ENCODE measurements around the gene CHKB. TPM values are rescaled to one million over a fixed set of nuclear protein-coding genes. Genes with fewer than 3 reads are reported as not detected.

The CHKB gene
- total RNA-seq, 2 experiments from 2014 or later = 55.6 to 60.3 TPM

DNA sequence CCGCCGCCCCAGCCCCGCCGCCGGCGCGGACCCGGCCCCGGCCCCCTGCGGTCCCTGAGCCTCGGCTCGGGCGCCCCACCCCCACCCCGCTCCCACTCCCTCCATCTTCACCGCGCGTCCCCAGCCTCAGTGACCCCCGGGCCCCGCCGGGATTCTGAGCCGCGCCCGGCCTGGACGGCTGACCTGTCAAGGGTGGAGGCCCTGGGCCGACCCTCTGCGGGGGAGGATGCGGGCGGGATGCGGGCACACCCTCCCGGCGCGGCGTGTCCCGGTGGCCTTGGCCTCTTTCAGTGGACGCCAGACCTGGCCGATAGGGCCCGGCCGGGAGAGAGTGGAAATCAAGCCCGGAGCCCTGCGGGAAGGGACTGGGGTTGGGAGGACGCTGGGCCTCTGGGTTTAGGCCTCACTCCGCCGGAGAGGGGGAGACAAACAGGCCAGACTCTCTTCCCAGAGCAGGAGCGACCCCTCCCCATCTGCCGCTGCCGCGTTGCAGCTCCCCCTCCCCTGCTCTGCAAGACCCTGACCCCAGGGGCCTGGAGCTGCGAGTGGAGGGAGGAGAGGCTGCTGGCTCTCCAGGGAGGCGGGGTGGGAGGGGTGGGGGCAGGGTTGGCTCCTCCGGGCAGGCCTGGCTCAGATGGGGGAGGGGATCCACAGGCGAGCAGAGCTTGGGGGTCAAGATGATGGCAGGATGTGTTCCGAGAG is 18.5 kb upstream of the CHKB start:
- POLR2A ChIA-PET = interaction anchor here (1.4 kb wide), 1 partner anchor 37 kb away, joined by 5 read pairs; the partner anchor contains the start of gene SYCE3
- no peak for DNase-seq
- Mint-ChIP-seq H3K36me3 (ENCODE audit: low read depth) (peaks cover 5% of the 10 kb centered on the region), H3K4me3 (peak overlapping the region; percentile 47), H3K4me1 (ENCODE audit: low read depth) (peaks cover 6% of the 10 kb centered on the region), H3K27ac (no peak overlapping the region), H3K27me3 (peaks cover 33% of the 10 kb centered on the region), H3K9me3 (no peaks in the 10 kb centered on the region)
- ATAC-seq = no peak
- TF ChIP-seq, protein P1, sequence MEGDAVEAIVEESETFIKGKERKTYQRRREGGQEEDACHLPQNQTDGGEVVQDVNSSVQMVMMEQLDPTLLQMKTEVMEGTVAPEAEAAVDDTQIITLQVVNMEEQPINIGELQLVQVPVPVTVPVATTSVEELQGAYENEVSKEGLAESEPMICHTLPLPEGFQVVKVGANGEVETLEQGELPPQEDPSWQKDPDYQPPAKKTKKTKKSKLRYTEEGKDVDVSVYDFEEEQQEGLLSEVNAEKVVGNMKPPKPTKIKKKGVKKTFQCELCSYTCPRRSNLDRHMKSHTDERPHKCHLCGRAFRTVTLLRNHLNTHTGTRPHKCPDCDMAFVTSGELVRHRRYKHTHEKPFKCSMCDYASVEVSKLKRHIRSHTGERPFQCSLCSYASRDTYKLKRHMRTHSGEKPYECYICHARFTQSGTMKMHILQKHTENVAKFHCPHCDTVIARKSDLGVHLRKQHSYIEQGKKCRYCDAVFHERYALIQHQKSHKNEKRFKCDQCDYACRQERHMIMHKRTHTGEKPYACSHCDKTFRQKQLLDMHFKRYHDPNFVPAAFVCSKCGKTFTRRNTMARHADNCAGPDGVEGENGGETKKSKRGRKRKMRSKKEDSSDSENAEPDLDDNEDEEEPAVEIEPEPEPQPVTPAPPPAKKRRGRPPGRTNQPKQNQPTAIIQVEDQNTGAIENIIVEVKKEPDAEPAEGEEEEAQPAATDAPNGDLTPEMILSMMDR (IDR thresholded peaks at IDR 0.05) = no peak
- CTCF ChIA-PET = interaction anchor here (1.0 to 1.6 kb wide), 2 partner anchors 20 to 75 kb away, joined by 3 to 5 read pairs; partner anchors contain the start of gene SCO2
- intact Hi-C loops (cut with micrococcal nuclease) = no loop called here

DNA sequence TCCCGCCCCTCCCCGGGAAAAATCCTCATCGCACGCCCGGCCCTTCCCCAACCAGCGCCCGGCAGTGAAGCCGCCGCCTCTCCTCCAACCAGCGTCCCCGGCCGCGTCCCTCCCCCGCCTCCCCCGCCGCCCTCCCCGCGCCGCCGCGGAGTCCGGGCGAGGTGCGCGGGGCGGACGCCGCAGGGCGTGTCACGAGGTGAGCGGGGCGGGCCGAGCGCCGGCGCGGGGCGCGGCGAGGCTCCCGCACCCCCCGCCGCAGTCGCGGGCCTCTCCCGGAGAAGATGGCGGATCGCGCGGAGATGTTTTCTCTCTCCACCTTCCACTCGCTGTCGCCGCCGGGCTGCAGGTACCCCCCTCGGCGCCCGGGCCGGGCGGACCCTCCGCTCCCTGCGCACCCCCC is 17.9 kb upstream of the CHKB start, which contains the start of gene MAPK8IP2:
Gene MAPK8IP2, plus strand, starts transcription at position 256 of the 400 bp plus-strand sequence. Its CDS starts 26 bp downstream, at position 282.
- POLR2A ChIA-PET = no interaction called here
- DNase-seq (no peak), ATAC-seq (peak; percentile 15)
- Mint-ChIP-seq H3K9me3 (no peaks in the 10 kb centered on the region), H3K4me1 (ENCODE audit: low read depth) (peaks cover 6% of the 10 kb centered on the region), H3K27ac (no peak within 1 kb of the TSS), H3K27me3 (peaks cover 29% of the 10 kb centered on the region), H3K4me3 (peak within 1 kb of the TSS; percentile 47), H3K36me3 (ENCODE audit: low read depth) (peaks cover 5% of the 10 kb centered on the region)
- intact Hi-C loops (cut with micrococcal nuclease) = no loop called here
- CTCF ChIA-PET = no interaction called here
- TF ChIP-seq, protein P1 (IDR thresholded peaks at IDR 0.05) = no peak

DNA sequence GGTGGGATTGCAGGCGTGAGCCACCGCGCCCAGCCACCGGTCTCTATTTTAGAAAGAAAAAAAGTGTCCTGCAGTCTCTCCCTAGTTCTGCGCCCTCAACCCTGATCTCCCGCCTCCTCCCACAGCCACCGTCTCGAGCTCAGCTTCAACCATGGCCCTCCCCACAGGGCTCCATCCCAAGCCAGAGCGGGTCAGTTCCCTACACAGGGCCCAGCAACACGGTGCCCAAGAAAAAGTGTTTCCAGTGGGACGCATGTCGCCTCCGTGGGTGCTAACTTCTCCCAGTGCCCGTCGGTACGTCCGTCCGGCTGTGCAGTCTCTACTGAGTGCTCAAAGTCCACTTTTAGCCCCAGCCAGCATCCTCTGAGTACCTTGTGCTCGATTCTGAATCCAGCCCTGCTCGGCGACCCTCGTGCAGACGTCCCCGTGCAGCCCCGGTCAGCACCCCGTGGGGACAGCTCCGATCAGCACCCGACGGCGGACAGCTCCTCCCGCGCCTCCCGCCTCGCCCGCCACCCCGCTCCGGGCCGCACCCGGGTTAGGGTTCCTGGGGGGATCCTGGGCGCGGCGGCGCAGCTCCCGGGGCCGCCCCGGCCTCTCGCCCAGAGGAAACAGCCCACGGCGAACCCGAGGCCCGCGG is 17.3 kb upstream of the CHKB start:
- Mint-ChIP-seq H3K4me1 (ENCODE audit: low read depth) (peaks cover 6% of the 10 kb centered on the region), H3K4me3 (peak overlapping the region; percentile 45), H3K9me3 (no peaks in the 10 kb centered on the region), H3K27me3 (peaks cover 29% of the 10 kb centered on the region), H3K36me3 (ENCODE audit: low read depth) (peaks cover 5% of the 10 kb centered on the region), H3K27ac (no peak overlapping the region)
- ATAC-seq (peak; percentile 96), DNase-seq (peak; percentile 71)
- ChIA-PET CTCF (interaction anchor here (0.7 kb wide), 1 partner anchor 12 kb away, joined by 3 read pairs; no protein-coding TSS in a partner anchor), POLR2A (no interaction called here)
- TF ChIP-seq, protein P1 (IDR thresholded peaks at IDR 0.05) = no peak
- intact Hi-C loops (cut with micrococcal nuclease) = no loop called here

DNA sequence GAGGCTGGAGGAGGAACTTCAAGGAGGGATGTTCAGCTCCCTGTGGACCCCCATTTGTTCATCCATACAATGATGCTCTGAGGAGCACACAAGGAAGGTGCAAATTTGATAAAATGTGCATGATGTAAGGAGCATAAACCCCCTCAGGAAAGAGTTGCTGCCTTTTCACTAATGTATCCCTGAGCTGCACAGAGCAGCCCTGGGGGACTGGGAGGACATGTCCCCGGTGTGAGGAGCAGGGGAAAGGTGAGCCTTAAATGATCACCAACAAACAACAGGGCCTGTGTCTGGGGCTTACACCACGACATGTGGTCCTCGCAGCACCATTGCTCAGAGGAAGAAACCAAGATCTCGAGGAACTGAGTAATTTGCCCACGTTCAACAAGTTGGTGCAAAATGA is 14.4 kb upstream of the CHKB start:
- DNase-seq = no peak
- intact Hi-C loops (cut with micrococcal nuclease) = no loop called here
- ChIA-PET CTCF (no interaction called here), POLR2A (no interaction called here)
- Mint-ChIP-seq H3K4me1 (ENCODE audit: low read depth) (peaks cover 6% of the 10 kb centered on the region), H3K36me3 (ENCODE audit: low read depth) (peaks cover 5% of the 10 kb centered on the region), H3K27ac (no peak overlapping the region), H3K27me3 (peaks cover 15% of the 10 kb centered on the region), H3K9me3 (no peaks in the 10 kb centered on the region), H3K4me3 (no peak overlapping the region)
- TF ChIP-seq, protein P1 (IDR thresholded peaks at IDR 0.05) = no peak
- ATAC-seq = no peak

DNA sequence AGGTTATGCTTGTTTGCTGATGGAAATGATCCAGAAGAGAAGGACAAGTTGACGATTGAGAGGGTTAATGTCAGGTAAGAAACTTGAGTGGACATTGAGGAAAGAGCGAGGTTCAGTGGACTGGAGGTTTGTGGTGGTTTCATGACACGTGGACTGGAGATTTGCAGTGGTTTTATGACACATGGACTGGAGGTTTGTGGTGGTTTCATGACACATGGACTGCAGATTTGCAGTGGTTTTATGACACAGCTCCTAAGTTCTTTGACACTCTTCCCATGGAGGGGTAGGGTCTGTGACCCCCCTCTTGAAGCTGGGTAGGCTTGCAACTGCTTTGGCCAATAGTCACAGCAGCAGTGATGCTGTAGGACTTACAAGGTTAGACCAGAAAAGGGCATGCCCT is 12.5 kb upstream of the CHKB start:
- peaks cover 5% of the 10 kb centered on the region for H3K36me3 Mint-ChIP-seq (ENCODE audit: low read depth)
- H3K9me3 Mint-ChIP-seq = no peaks in the 10 kb centered on the region
- CTCF ChIA-PET = no interaction called here
- peaks cover 8% of the 10 kb centered on the region for H3K27me3 Mint-ChIP-seq
- H3K27ac Mint-ChIP-seq = no peak overlapping the region
- DNase-seq = no peak
- intact Hi-C loops (cut with micrococcal nuclease) = no loop called here
- H3K4me3 Mint-ChIP-seq = no peak overlapping the region
- POLR2A ChIA-PET = no interaction called here
- no peak for ATAC-seq
- peaks cover 3% of the 10 kb centered on the region for H3K4me1 Mint-ChIP-seq (ENCODE audit: low read depth)
- TF ChIP-seq, protein P1 (IDR thresholded peaks at IDR 0.05) = no peak

Data from activated CD8-positive, alpha-beta T cell treated with anti-CD3 and anti-CD28 coated beads for 36 hours (primary cell).